DND-41 (cell line): Measurements from ENCODE around the gene CLCF1.
A peak's percentile ranks its signal among the peaks of the same experiment; 100 is the strongest.

Source experiments
- ATAC-seq: fragments of 200-7000 bp; cut with Tn5 transposase; 3 replicates; pipeline ENCODE4 v1.9.1; 2021; ENCODE audit warnings: low read depth; ENCODE audit not compliant: insufficient read depth
- DNase-seq: peaks from one replicate; pipeline ENCODE4 v3.0.0-alpha.2; 2020
- H2AFZ ChIP-seq: 2 replicates; pipeline ENCODE4 v1.6.0; 2012; ENCODE audit warnings: low read depth, low read length
- H3K27ac ChIP-seq: 2 replicates; pipeline ENCODE4 v1.5.1; 2012; ENCODE audit warnings: low read length, inconsistent platforms
- H3K27me3 ChIP-seq: fragments of 200-600 bp; sonication (generic); 2 replicates; pipeline ENCODE4 v1.6.0; 2012; ENCODE audit warnings: low read length, mild to moderate bottlenecking, inconsistent platforms; ENCODE audit not compliant: insufficient read depth, poor library complexity
- H3K36me3 ChIP-seq: 2 replicates; pipeline ENCODE4 v1.5.1; 2012; ENCODE audit warnings: low read length, inconsistent platforms; ENCODE audit not compliant: insufficient read depth
- H3K4me1 ChIP-seq: 2 replicates; pipeline ENCODE4 v1.5.1; 2012; ENCODE audit warnings: mild to moderate bottlenecking, low read length; ENCODE audit not compliant: insufficient read depth
- H3K4me2 ChIP-seq: 2 replicates; pipeline ENCODE4 v1.6.0; 2012; ENCODE audit warnings: mild to moderate bottlenecking, moderate library complexity, low read length, inconsistent platforms; ENCODE audit not compliant: insufficient read depth
- H3K4me3 ChIP-seq, 2 experiments: fragments of 200-600 bp in 1 of 2; shearing (Covaris generic) in 1 of 2; 2 replicates each; pipeline ENCODE4 v1.5.1; 2012 to 2016; ENCODE audit warnings: inconsistent platforms in 2 of 2, low read length in 2 of 2, mild to moderate bottlenecking in 2 of 2, low read depth in 1 of 2, moderate library complexity in 1 of 2
- H3K79me2 ChIP-seq: 2 replicates; pipeline ENCODE4 v1.6.0; 2012; ENCODE audit warnings: low read length, inconsistent platforms; ENCODE audit not compliant: insufficient read depth
- H3K9ac ChIP-seq: 2 replicates; pipeline ENCODE4 v1.6.0; 2012; ENCODE audit warnings: low read depth, mild to moderate bottlenecking, inconsistent platforms, low read length, moderate library complexity
- H3K9me3 ChIP-seq: 2 replicates; pipeline ENCODE4 v1.5.1; 2012; ENCODE audit warnings: low read length, moderate library complexity, mild to moderate bottlenecking, inconsistent platforms; ENCODE audit not compliant: insufficient read depth, severe bottlenecking
- H4K20me1 ChIP-seq: 2 replicates; pipeline ENCODE4 v1.6.0; 2012; ENCODE audit warnings: low read length; ENCODE audit not compliant: insufficient read depth
- CTCF ChIP-seq: IDR thresholded peaks from 2 replicates; pipeline ENCODE4 v1.5.1; 2012; ENCODE audit warnings: borderline replicate concordance, low read length, moderate library complexity, mild to moderate bottlenecking; ENCODE audit not compliant: poor library complexity, severe bottlenecking; ENCODE audit errors: extremely low read depth
- EZH2 ChIP-seq: IDR thresholded peaks from 3 replicates; pipeline ENCODE4 v1.6.1; 2012; ENCODE audit warnings: borderline replicate concordance, low read depth, mild to moderate bottlenecking, moderate library complexity, low read length, inconsistent platforms; ENCODE audit not compliant: severe bottlenecking

The CLCF1 gene

GRCh38 chr11:67317888-67318555, 55.4 kb downstream of the CLCF1 start:
- DNase-seq (no peak), ATAC-seq (peak; percentile 30)
- Histone ChIP-seq H3K27me3 (no peaks in the 10 kb centered on the region), H3K79me2 (no peaks in the 10 kb centered on the region; the same call in 1 of the 2 replicates), H3K27ac (no peak overlapping the region; the same call in 1 of the 2 replicates), H3K36me3 (no peaks in the 10 kb centered on the region), H4K20me1 (no peaks in the 10 kb centered on the region), H3K4me2 (peak overlapping the region; percentile 88), H2AFZ (peak overlapping the region; percentile 90), H3K4me1 (peaks cover 20% of the 10 kb centered on the region), H3K4me3 (peak overlapping the region; percentile 34 to 78; a peak in 3 of 4 replicates), H3K9me3 (no peaks in the 10 kb centered on the region), H3K9ac (peak overlapping the region; percentile 78)
- TF ChIP-seq CTCF (no peak), EZH2 (no peak)

- H3K4me3 ChIP-seq: peak overlapping the region; percentile 34 to 78
- ATAC-seq: peak; percentile 89
Measured at GRCh38 chr11:67317205-67317887, 56.1 kb downstream of the CLCF1 start.

DNA sequence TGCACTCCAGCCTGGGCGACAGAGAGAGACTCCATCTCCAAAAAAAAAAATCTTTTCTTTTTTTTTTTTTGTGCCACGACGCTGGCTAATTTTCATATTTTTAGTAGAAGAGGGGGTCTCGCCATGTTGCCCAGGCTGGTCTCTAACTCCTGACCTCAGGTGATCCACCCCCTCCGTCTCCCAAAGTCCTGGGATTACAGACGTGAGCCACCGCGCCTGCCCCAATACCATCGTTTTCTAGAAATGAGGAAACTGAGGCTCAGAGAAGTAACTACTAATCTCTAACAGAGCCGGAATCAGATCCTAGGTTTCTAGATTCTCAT, 56.6 kb downstream of the CLCF1 start:
- peak overlapping the region; percentile 91 for H3K27ac ChIP-seq
- DNase-seq: no peak

More at GRCh38 chr11:67317205-67317887, 56.1 kb downstream of the CLCF1 start:
- H4K20me1 ChIP-seq: no peaks in the 10 kb centered on the region
- no peaks in the 10 kb centered on the region for H3K27me3 ChIP-seq
- peak overlapping the region; percentile 88 for H3K4me2 ChIP-seq
- peak; percentile 98 for DNase-seq
- no peaks in the 10 kb centered on the region for H3K36me3 ChIP-seq
- H3K9me3 ChIP-seq: no peaks in the 10 kb centered on the region
- peak overlapping the region; percentile 78 for H3K9ac ChIP-seq
- peaks cover 20% of the 10 kb centered on the region for H3K4me1 ChIP-seq
- TF ChIP-seq CTCF (peak; percentile 97), EZH2 (no peak)
- no peaks in the 10 kb centered on the region; the same call in 1 of the 2 replicates for H3K79me2 ChIP-seq
- peak overlapping the region; percentile 90 for H2AFZ ChIP-seq
- peak overlapping the region; percentile 91 for H3K27ac ChIP-seq

More for the DNA sequence above, 56.6 kb downstream of the CLCF1 start:
- Histone ChIP-seq H3K4me3 (peak overlapping the region; percentile 34 to 78), H2AFZ (peak overlapping the region; percentile 89), H3K36me3 (no peaks in the 10 kb centered on the region), H4K20me1 (no peaks in the 10 kb centered on the region), H3K9me3 (no peaks in the 10 kb centered on the region), H3K4me1 (peaks cover 20% of the 10 kb centered on the region), H3K27me3 (no peaks in the 10 kb centered on the region), H3K4me2 (peak overlapping the region; percentile 88), H3K79me2 (no peaks in the 10 kb centered on the region; the same call in 1 of the 2 replicates), H3K9ac (peak overlapping the region; percentile 78)
- 0 out of 3 replicates have a peak, but pooled peaks have one; percentile 0 for ATAC-seq
- TF ChIP-seq CTCF: no peak
- TF ChIP-seq EZH2: no peak
